Measurements from ENCODE around the gene MRRF.

Gene MRRF

DNA sequence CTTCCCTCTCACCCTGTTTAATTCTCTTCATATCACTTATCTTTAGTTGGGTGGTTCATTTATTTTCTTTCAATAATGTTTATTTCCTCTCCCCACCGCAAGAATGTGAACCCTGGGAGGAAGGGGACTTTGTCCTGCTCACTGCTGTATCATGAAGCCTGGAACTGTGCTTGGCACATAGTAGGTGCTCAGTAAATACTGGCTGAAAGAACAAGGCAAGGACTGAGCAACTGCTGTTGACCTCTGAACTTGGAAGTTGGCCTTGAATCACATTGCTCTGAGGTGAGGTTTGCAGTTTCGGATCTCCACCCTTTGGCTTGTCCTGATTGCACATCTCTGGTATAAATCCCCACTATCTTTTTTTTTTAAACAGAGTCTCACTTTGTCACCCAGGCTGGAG lies 84.1 kb downstream of the MRRF start:
- no peak for TF ChIP-seq FOXP2 (optimal IDR thresholded peaks at IDR 0.05; ENCODE audit: borderline replicate concordance, extremely low read depth, extremely low read length, insufficient read depth)

- no peak for TF ChIP-seq REST (IDR thresholded peaks at IDR 0.05; ENCODE audit: insufficient read depth in 1 of 2, low read depth in 2 of 2, low read length in 2 of 2)
- TF ChIP-seq POLR2AphosphoS5 (IDR thresholded peaks at IDR 0.05; ENCODE audit: low read depth, low read length), result no peak
- no peak for TF ChIP-seq SIN3A (IDR thresholded peaks at IDR 0.05; ENCODE audit: borderline replicate concordance, insufficient read depth, low read length)
- TF ChIP-seq FOXP2 (optimal IDR thresholded peaks at IDR 0.05; ENCODE audit: borderline replicate concordance, extremely low read depth, extremely low read length, insufficient read depth), result no peak
- no peak for TF ChIP-seq TAF1 (IDR thresholded peaks at IDR 0.05; ENCODE audit: borderline replicate concordance, insufficient read depth, low read length)
Measured at GRCh38 chr9:122349201-122349600, 84.5 kb downstream of the MRRF start.

DNA sequence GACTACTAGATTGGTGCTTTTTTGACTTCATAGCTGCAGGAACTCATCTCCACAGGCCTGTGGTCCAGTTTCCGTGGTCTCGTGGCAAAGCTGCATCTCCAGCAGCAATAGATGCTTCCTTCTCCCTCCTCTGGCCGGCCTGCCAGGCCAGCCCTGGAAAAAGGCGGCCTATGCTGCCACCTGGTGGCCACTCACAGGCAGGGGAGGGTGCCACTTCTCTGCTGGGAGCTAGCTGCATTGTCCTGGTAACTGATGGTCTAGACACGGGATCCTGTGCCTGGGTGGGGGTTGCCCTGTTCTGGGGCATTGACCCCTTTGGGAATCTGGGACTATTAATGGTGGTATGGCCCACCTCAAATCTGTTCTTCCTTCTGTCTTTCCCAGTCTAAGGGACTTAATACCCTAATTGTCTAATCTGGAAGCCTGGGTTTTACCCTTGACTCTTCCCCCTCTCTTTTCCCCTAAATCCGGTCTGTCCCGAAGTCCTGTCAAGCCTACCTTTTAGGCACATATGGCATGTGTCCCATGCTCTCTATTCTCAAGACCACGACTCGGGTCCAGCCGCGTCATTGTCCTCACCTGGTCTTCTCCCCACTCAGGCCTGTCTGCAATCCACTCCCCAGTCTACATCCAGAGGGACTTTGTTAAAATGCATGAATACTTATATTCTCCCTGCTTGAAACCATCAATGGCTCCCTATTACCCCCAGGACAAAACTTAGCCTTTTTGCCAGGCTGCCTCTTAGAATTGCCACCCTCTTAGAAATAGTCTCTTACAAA lies 86.1 kb downstream of the MRRF start:
- TF ChIP-seq REST (IDR thresholded peaks at IDR 0.05; ENCODE audit: insufficient read depth in 1 of 2, low read depth in 2 of 2, low read length in 2 of 2), result no peak

DNA sequence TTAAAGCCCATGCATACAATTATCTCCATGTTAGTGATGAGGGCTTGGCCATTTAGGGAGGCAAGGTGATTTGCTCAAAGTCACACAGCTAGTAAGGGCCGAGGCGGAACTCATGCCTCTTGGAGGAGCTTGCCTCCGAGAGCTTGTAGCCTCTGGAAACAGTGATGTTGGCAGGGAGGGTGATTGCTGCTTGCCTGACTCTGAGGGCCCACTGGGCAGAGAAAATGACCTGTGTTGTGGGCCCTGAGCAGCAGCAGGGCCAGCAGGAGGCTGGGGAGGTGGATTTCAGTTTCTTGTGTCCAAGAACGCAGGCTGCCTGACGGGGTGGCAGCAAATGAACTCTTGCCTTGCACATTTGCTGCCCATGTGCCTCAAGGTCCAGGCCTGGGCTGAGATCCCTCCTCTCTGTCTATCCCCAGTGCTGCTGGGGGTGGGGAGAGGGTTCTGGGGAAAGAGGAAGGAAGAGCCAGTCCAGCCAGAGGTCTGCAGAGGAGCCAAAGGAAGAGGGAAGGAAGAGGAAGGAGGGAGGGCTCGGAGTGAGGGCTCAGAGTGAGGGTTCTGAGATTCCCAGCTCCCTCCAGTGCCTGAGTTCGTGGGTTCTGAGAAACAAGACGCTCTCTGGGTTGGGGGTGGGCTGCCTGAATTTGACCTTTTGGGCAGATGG lies 90.0 kb downstream of the MRRF start:
- TF ChIP-seq FOXP2 (optimal IDR thresholded peaks at IDR 0.05; ENCODE audit: borderline replicate concordance, extremely low read depth, extremely low read length, insufficient read depth), result no peak
- TF ChIP-seq SIN3A (IDR thresholded peaks at IDR 0.05; ENCODE audit: borderline replicate concordance, insufficient read depth, low read length), result no peak
- no peak for TF ChIP-seq POLR2AphosphoS5 (IDR thresholded peaks at IDR 0.05; ENCODE audit: low read depth, low read length)
- TF ChIP-seq TAF1 (IDR thresholded peaks at IDR 0.05; ENCODE audit: borderline replicate concordance, insufficient read depth, low read length), result no peak
- no peak for TF ChIP-seq REST (IDR thresholded peaks at IDR 0.05; ENCODE audit: insufficient read depth in 1 of 2, low read depth in 2 of 2, low read length in 2 of 2)

- TF ChIP-seq SIN3A (IDR thresholded peaks at IDR 0.05; ENCODE audit: borderline replicate concordance, insufficient read depth, low read length) (no peak), TAF1 (IDR thresholded peaks at IDR 0.05; ENCODE audit: borderline replicate concordance, insufficient read depth, low read length) (no peak), REST (IDR thresholded peaks at IDR 0.05; ENCODE audit: insufficient read depth in 1 of 2, low read depth in 2 of 2, low read length in 2 of 2) (no peak), FOXP2 (optimal IDR thresholded peaks at IDR 0.05; ENCODE audit: borderline replicate concordance, extremely low read depth, extremely low read length, insufficient read depth) (no peak), POLR2AphosphoS5 (IDR thresholded peaks at IDR 0.05; ENCODE audit: low read depth, low read length) (no peak)
Measured at GRCh38 chr9:122355336-122355875, 90.7 kb downstream of the MRRF start.
